Gastroesophageal sphincter (tissue), 3 donors: ENCODE results near the gene HK3.

Experiments
- CTCF ChIP-seq, 4 experiments: fragments of 200-600 bp in 2 of 4; fragments of 450-650 bp in 2 of 4; sonication (generic) in 1 of 4; IDR thresholded peaks; one replicate each; pipeline ENCODE4 v1.5.1; 2017 to 2019; ENCODE audit warnings: antibody characterized with exemption in 4 of 4, mild to moderate bottlenecking in 2 of 4, moderate library complexity in 2 of 4
- POLR2A ChIP-seq, 2 donors: fragments of 450-650 bp; IDR thresholded peaks; one replicate each; pipeline ENCODE4 v1.6.1; 2017; ENCODE audit warnings: antibody characterized with exemption in 2 of 2, mild to moderate bottlenecking in 2 of 2, moderate library complexity in 1 of 2

GRCh38 chr5:176877793-176878331, 21.3 kb downstream of the HK3 start:
- TF ChIP-seq CTCF (IDR thresholded peaks at IDR 0.05) (no peak), POLR2A (IDR thresholded peaks at IDR 0.05) (no peak)
